ENCODE measurements around the gene GALNT15.

GALNT15 gene

DNA sequence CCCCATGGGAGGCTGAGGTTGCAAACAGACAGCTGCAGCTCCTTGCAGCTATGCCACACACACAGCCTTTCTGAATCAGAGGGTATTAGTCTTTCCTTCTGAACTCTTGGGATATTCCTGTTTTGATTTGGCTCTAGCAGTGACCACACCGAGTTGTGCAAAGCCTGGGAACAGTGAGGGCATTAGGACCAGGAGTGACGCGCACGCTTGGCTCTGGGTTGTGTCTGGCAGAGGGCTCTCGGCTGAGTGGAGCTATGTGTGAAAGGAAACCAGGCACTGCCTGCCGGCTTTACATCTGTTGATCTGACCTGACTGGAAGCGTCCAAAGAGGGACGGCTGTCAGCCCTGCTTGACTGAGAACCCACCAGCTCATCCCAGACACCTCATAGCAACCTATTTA is at the start of gene GALNT15:
TSS of gene GALNT15 (plus strand) at position 292 of the 400 bp plus-strand sequence. CDS start 472 bp downstream, outside the sequence.
- Mint-ChIP-seq H3K4me3 (no peak within 1 kb of the TSS), H3K27me3 (ENCODE audit: low read depth) (peaks cover 21% of the 10 kb centered on the region), H3K27ac (no peak within 1 kb of the TSS), H3K36me3 (ENCODE audit: low read depth) (no peaks in the 10 kb centered on the region), H3K9me3 (no peaks in the 10 kb centered on the region), H3K4me1 (ENCODE audit: low read depth) (peaks cover 2% of the 10 kb centered on the region)
- no peak for DNase-seq (ENCODE audit: low spot score)

DNA sequence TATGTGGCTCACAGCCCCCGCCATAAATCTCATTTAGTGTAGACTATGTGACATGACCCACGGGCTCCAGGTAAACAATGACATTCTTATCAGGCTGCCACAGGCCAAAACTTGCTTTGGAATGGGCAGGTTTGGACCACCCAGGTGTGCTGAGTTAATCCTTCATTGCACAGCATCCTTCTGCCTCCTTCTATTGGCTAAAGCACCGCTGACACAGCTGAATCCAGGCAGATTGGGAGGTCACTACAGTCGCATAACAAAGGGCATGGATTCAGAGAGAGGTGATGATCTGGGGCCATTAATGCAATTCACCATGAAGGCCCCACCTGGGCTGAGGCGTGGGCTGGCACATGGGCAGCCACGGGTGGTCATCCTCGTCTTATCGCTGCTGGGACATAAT is 47.8 kb upstream of the GALNT15 start:
- Mint-ChIP-seq H3K27ac (no peak overlapping the region), H3K4me3 (no peak overlapping the region), H3K36me3 (ENCODE audit: low read depth) (no peaks in the 10 kb centered on the region), H3K9me3 (no peaks in the 10 kb centered on the region), H3K4me1 (ENCODE audit: low read depth) (no peaks in the 10 kb centered on the region), H3K27me3 (ENCODE audit: low read depth) (peaks cover under 1% of the 10 kb centered on the region)
- no peak for DNase-seq (ENCODE audit: low spot score)

GRCh38 chr3:16127249-16127648 is 47.2 kb upstream of the GALNT15 start:
- Mint-ChIP-seq H3K27me3 (ENCODE audit: low read depth) (peaks cover 2% of the 10 kb centered on the region), H3K27ac (no peak overlapping the region), H3K9me3 (no peaks in the 10 kb centered on the region), H3K4me1 (ENCODE audit: low read depth) (no peaks in the 10 kb centered on the region), H3K4me3 (no peak overlapping the region), H3K36me3 (ENCODE audit: low read depth) (no peaks in the 10 kb centered on the region)
- no peak for DNase-seq (ENCODE audit: low spot score)

GRCh38 chr3:16130066-16130465 is 44.4 kb upstream of the GALNT15 start:
- H3K27me3 Mint-ChIP-seq (ENCODE audit: low read depth) = peaks cover 2% of the 10 kb centered on the region
- H3K4me1 Mint-ChIP-seq (ENCODE audit: low read depth) = no peaks in the 10 kb centered on the region
- no peak overlapping the region for H3K27ac Mint-ChIP-seq
- no peak for DNase-seq (ENCODE audit: low spot score)
- H3K36me3 Mint-ChIP-seq (ENCODE audit: low read depth) = no peaks in the 10 kb centered on the region
- H3K4me3 Mint-ChIP-seq = no peak overlapping the region
- H3K9me3 Mint-ChIP-seq = no peaks in the 10 kb centered on the region

DNA sequence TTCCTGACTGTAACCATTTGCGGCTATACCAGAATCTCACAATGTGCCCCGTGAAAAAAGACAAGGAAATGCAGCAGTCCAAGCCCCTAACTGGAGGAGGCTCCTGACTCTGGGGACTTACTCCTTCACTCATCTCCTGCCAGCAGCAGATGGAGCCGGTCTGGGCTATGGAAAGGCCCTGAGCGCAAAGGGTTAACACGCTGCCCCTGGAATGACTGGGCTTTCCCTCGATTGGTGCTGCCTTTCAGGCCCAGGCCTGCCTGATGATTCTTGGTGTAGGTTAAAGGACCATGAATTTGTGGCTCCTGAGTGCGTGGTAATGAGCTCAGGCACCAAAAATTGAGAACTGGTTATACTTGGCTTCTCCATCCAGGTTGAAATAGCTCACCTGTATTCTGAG is 42.3 kb upstream of the GALNT15 start:
- H3K36me3 Mint-ChIP-seq (ENCODE audit: low read depth) = no peaks in the 10 kb centered on the region
- no peak overlapping the region for H3K27ac Mint-ChIP-seq
- no peaks in the 10 kb centered on the region for H3K9me3 Mint-ChIP-seq
- H3K4me3 Mint-ChIP-seq = no peak overlapping the region
- H3K4me1 Mint-ChIP-seq (ENCODE audit: low read depth) = no peaks in the 10 kb centered on the region
- DNase-seq (ENCODE audit: low spot score) = no peak
- H3K27me3 Mint-ChIP-seq (ENCODE audit: low read depth) = peaks cover 2% of the 10 kb centered on the region

DNA sequence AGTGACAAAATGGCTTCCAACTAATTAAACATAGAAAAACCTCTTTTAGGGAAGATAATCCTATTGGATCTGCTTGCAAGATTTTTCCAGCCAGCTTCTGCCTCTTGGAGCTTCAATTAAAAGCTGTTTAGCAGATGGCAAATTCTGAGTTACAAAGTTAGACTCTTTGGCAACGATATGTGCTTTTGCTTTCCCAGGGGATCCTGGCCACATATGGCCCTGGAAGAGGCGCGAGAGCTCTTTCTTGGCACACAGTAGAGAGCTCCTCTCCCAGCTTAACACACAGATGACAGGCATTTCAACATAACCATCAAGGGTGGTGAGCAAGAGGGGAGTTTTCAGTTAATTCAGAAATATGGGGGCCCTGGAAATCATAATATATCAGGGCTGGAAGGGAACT is 41.6 kb upstream of the GALNT15 start:
- Mint-ChIP-seq H3K4me3 (no peak overlapping the region), H3K9me3 (no peaks in the 10 kb centered on the region), H3K27ac (no peak overlapping the region), H3K4me1 (ENCODE audit: low read depth) (no peaks in the 10 kb centered on the region), H3K27me3 (ENCODE audit: low read depth) (peaks cover 2% of the 10 kb centered on the region), H3K36me3 (ENCODE audit: low read depth) (no peaks in the 10 kb centered on the region)
- no peak for DNase-seq (ENCODE audit: low spot score)

DNA sequence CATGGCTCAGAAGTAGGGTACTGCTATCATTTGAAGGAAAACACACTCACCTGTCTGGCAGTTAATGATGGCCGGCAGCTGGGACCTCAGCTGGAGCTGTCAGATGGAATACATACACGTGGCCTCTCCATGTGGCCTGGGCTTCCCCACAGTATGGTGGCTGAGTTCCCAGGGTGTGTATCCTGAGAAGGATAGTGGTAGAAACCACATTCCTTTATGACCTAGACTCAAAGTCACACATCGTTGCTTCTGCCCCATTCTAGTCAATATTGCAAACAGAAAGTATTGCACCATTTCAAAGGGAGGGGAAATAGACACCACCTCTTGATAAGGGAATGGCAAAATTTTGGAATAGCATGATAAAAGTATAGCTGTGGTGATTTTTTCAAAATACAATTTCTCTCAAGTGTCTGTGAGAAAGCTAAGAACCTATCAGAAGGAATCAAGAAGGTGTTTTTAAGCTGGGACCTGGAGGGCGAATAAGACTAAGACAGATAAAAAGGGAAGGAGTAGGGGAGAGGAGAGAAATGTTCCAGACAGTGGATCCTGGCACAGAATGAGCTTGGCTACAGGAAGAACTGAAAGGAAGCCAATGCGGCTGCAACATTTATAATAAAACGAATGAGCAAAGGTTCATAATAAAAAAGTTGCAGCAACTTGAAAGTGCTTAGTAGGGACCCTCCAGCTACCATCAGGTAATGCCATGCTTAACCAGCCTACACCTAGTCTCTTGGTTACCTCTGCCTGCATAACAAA is 40.1 kb upstream of the GALNT15 start:
- no peaks in the 10 kb centered on the region for H3K4me1 Mint-ChIP-seq (ENCODE audit: low read depth)
- H3K27ac Mint-ChIP-seq = no peak overlapping the region
- no peaks in the 10 kb centered on the region for H3K36me3 Mint-ChIP-seq (ENCODE audit: low read depth)
- H3K27me3 Mint-ChIP-seq (ENCODE audit: low read depth) = peaks cover 2% of the 10 kb centered on the region
- H3K4me3 Mint-ChIP-seq = no peak overlapping the region
- no peak for DNase-seq (ENCODE audit: low spot score)
- H3K9me3 Mint-ChIP-seq = no peaks in the 10 kb centered on the region

GRCh38 chr3:16136055-16136454 is 38.4 kb upstream of the GALNT15 start:
- Mint-ChIP-seq H3K4me3 (no peak overlapping the region), H3K36me3 (ENCODE audit: low read depth) (no peaks in the 10 kb centered on the region), H3K27me3 (ENCODE audit: low read depth) (peaks cover 2% of the 10 kb centered on the region), H3K27ac (no peak overlapping the region), H3K4me1 (ENCODE audit: low read depth) (no peaks in the 10 kb centered on the region), H3K9me3 (no peaks in the 10 kb centered on the region)
- DNase-seq (ENCODE audit: low spot score) = no peak

DNA sequence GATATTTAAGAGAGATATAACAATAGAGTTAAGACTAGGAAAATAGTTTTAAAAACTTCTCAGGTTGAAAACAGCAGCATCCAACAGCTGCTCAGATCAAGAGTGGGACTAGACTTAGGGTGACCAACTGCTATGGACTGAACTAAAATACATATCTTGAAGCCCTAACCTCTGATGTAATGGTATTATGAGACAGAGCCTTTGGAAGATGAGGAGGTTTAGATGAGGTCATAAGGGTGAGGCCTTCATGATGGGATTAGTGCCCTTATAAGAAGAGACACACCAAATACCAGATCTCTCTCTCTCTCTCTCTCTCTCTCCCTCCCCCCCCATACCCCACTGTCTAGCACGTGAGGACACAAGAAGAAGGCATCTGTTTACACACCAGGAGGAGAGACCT is 37.4 kb upstream of the GALNT15 start:
- H3K27ac Mint-ChIP-seq = no peak overlapping the region
- H3K4me1 Mint-ChIP-seq (ENCODE audit: low read depth) = no peaks in the 10 kb centered on the region
- no peaks in the 10 kb centered on the region for H3K36me3 Mint-ChIP-seq (ENCODE audit: low read depth)
- DNase-seq (ENCODE audit: low spot score) = no peak
- H3K4me3 Mint-ChIP-seq = no peak overlapping the region
- H3K9me3 Mint-ChIP-seq = no peaks in the 10 kb centered on the region
- H3K27me3 Mint-ChIP-seq (ENCODE audit: low read depth) = no peaks in the 10 kb centered on the region

DNA sequence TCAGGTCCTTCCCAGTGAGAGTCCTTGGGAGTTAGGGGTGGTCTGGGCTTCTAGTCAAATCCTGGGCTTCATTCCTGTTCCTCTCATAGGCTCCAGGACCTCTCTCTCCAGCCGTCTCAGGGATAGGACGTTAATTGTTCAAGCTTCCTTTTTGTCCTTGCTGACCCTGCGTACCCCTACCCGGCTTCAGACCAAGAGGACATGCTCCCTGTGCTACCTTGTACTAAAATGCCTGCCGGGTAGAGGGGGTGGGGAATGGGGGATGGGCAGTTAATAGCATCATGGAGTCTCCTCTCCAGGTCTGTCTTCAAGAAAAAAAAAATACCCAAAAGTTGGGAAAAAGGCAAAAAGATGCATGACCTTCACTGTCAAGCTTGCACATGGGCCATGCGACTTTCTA is 36.5 kb upstream of the GALNT15 start:
- no peak overlapping the region for H3K4me3 Mint-ChIP-seq
- H3K27ac Mint-ChIP-seq = no peak overlapping the region
- no peaks in the 10 kb centered on the region for H3K4me1 Mint-ChIP-seq (ENCODE audit: low read depth)
- H3K27me3 Mint-ChIP-seq (ENCODE audit: low read depth) = no peaks in the 10 kb centered on the region
- no peaks in the 10 kb centered on the region for H3K9me3 Mint-ChIP-seq
- no peaks in the 10 kb centered on the region for H3K36me3 Mint-ChIP-seq (ENCODE audit: low read depth)
- no peak for DNase-seq (ENCODE audit: low spot score)

- Mint-ChIP-seq H3K27me3 (ENCODE audit: low read depth) (no peaks in the 10 kb centered on the region), H3K9me3 (peaks cover 8% of the 10 kb centered on the region), H3K27ac (no peak overlapping the region), H3K4me1 (ENCODE audit: low read depth) (no peaks in the 10 kb centered on the region), H3K36me3 (ENCODE audit: low read depth) (no peaks in the 10 kb centered on the region), H3K4me3 (no peak overlapping the region)
- DNase-seq (ENCODE audit: low spot score) = no peak
Observed at GRCh38 chr3:16140116-16140893, 34.2 kb upstream of the GALNT15 start.

DNA sequence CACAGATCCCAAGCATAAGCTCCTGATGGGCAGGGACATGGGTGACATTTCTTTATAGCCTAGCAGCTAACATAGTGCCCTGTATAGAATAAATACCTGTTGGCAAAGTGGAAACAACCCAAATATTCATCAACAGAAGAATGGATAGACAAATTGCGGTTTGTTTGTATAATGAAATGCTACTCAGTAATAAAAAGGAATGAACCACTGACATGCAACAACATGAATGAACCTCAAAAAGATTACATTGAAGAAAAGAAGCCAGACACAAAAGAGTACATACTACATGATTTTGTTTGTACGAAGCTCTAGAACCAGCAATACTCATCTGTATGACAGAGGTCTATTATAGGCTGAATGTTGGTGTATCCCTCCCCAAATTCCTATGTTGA is 33.6 kb upstream of the GALNT15 start:
- DNase-seq (ENCODE audit: low spot score) = no peak
- Mint-ChIP-seq H3K4me3 (no peak overlapping the region), H3K27me3 (ENCODE audit: low read depth) (no peaks in the 10 kb centered on the region), H3K36me3 (ENCODE audit: low read depth) (no peaks in the 10 kb centered on the region), H3K4me1 (ENCODE audit: low read depth) (no peaks in the 10 kb centered on the region), H3K27ac (no peak overlapping the region), H3K9me3 (peaks cover 8% of the 10 kb centered on the region)

GRCh38 chr3:16142350-16143025 is 32.0 kb upstream of the GALNT15 start:
- Mint-ChIP-seq H3K4me3 (no peak overlapping the region), H3K27ac (no peak overlapping the region), H3K27me3 (ENCODE audit: low read depth) (no peaks in the 10 kb centered on the region), H3K9me3 (peaks cover 8% of the 10 kb centered on the region), H3K36me3 (ENCODE audit: low read depth) (no peaks in the 10 kb centered on the region), H3K4me1 (ENCODE audit: low read depth) (no peaks in the 10 kb centered on the region)
- no peak for DNase-seq (ENCODE audit: low spot score)

DNA sequence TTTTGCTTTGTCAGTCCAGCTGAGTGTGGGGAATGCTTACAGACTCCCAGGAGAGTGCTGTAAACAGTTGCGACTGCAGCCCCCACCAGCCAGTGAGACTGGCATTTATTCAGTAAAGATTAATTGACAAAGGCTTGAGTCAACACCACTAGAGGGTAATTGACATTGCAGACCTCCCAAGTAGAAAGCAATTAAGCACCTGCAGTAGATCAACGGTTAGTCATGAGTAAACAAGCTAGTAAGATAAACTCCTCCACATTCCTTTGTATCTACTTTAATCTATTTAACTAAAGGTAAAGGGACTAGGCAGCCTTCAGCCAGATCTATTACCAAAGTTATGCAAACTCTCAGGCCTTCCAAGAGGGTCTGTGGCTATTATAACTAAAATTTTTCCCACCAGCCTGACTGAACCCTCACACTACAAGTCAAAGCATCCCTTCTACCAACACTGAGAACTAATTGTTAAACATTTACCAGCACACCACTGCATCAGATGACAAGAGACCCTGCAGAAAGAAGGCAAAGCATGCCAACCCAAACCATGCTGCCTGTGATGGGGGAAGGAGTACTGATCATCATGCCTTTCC is 30.5 kb upstream of the GALNT15 start:
- Mint-ChIP-seq H3K27ac (no peak overlapping the region), H3K4me1 (ENCODE audit: low read depth) (no peaks in the 10 kb centered on the region), H3K9me3 (peaks cover 12% of the 10 kb centered on the region), H3K27me3 (ENCODE audit: low read depth) (no peaks in the 10 kb centered on the region), H3K36me3 (ENCODE audit: low read depth) (no peaks in the 10 kb centered on the region), H3K4me3 (no peak overlapping the region)
- DNase-seq (ENCODE audit: low spot score) = no peak

All from T-helper 2 cell treated with Interferon-gamma antibody and Interleukin-4, amounts not matched to agents 5 μg/mL and 100 μg/mL, for 36 hours (primary cell).